ENCODE measurements around the gene CCDC85A.

The CCDC85A gene

GRCh38 chr2:56376699-56377665 is 193.2 kb downstream of the CCDC85A start:
- no peak for DNase-seq

- DNase-seq, result no peak
Measured at GRCh38 chr2:56379066-56379465, 195.3 kb downstream of the CCDC85A start.

- DNase-seq, result no peak
Measured at GRCh38 chr2:56380861-56381260, 197.1 kb downstream of the CCDC85A start.

GRCh38 chr2:56382466-56382865 is 198.7 kb downstream of the CCDC85A start:
- DNase-seq, result no peak

- DNase-seq, result no peak
Measured at GRCh38 chr2:56386657-56387056, 202.9 kb downstream of the CCDC85A start.

GRCh38 chr2:56390644-56391043 is 206.9 kb downstream of the CCDC85A start:
- no peak for DNase-seq

- no peak for DNase-seq
Measured at GRCh38 chr2:56410140-56410539, 226.3 kb downstream of the CCDC85A start.

GRCh38 chr2:56416500-56417176 is 232.8 kb downstream of the CCDC85A start:
- DNase-seq, result no peak

All from stimulated activated naive CD4-positive, alpha-beta T cell (primary cell).